ENCODE results near the gene SERPINA1. TPM values are rescaled to one million over a fixed set of nuclear protein-coding genes. Genes with fewer than 3 reads are reported as not detected.

The SERPINA1 gene
- total and polyA plus RNA-seq, 2 of the 13 experiments (the other 11 are each of a cell fraction or from before 2014, with no cell fraction given) = 3,266 to 11,015 TPM

DNA sequence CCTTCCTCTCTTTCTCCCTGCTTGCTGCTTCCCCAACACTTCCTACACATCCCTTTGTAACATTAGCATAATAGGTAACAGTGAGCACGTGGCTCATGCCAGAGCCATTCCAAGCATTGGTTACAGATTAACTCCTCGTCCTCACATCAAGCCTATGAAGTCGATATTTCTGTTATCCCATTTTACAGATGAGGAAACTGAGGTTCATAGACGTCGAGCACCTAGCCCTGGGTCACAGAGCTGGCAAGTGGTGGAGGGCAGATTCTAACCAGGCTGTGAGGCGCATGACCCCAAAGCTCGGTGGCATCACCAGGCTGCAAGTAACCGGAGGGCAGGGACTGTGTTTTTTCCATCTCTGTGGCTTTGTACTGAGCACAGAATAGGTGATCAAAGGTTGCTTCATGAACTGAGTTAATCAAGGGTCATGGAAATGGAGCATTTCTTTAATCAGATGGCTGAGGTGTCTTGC is 5.7 kb upstream of the SERPINA1 start (continued):
- no peak for TF ChIP-seq ZNF616 (CRISPR knock-in tag; IDR thresholded peaks at IDR 0.05; ENCODE audit: low read depth)
- TF ChIP-seq, protein P1, sequence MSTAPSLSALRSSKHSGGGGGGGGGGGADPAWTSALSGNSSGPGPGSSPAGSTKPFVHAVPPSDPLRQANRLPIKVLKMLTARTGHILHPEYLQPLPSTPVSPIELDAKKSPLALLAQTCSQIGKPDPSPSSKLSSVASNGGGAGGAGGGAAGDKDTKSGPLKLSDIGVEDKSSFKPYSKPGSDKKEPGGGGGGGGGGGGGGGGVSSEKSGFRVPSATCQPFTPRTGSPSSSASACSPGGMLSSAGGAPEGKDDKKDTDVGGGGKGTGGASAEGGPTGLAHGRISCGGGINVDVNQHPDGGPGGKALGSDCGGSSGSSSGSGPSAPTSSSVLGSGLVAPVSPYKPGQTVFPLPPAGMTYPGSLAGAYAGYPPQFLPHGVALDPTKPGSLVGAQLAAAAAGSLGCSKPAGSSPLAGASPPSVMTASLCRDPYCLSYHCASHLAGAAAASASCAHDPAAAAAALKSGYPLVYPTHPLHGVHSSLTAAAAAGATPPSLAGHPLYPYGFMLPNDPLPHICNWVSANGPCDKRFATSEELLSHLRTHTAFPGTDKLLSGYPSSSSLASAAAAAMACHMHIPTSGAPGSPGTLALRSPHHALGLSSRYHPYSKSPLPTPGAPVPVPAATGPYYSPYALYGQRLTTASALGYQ (CRISPR knock-in tag; IDR thresholded peaks at IDR 0.05) = no peak
- TF ChIP-seq, protein P2, sequence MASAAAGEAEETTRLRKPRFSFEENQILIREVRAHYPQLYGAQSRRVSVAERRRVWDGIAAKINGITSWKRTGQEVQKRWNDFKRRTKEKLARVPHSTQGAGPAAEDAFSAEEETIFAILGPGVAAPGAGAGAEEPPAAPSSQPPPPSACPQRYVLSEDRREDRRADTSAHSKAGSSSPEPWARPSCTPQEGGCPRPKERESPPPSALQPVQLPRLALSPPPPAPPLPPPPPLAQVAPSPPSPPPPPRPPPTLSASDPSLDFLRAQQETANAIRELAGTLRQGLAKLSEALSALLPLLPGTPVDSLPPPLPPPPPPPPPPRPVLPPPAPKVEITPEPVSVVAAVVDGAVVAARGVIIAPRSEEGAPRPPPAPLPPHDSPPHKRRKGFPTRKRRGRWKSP (CRISPR knock-in tag; IDR thresholded peaks at IDR 0.05) = 0 out of 2 replicates have a peak, but pooled peaks have one; percentile 22
- TF ChIP-seq GTF2F1 (IDR thresholded peaks at IDR 0.05; ENCODE audit: low read length) = no peak
- peak; percentile 63; the same call in 1 of the 2 replicates for TF ChIP-seq SOX5 (CRISPR knock-in tag; IDR thresholded peaks at IDR 0.05; ENCODE audit: borderline replicate concordance)
- TF ChIP-seq, protein P3, sequence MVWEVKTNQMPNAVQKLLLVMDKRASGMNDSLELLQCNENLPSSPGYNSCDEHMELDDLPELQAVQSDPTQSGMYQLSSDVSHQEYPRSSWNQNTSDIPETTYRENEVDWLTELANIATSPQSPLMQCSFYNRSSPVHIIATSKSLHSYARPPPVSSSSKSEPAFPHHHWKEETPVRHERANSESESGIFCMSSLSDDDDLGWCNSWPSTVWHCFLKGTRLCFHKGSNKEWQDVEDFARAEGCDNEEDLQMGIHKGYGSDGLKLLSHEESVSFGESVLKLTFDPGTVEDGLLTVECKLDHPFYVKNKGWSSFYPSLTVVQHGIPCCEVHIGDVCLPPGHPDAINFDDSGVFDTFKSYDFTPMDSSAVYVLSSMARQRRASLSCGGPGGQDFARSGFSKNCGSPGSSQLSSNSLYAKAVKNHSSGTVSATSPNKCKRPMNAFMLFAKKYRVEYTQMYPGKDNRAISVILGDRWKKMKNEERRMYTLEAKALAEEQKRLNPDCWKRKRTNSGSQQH (CRISPR knock-in tag; IDR thresholded peaks at IDR 0.05; ENCODE audit: low read depth) = no peak
- no peak; the same call in 1 of the 2 replicates for TF ChIP-seq HNF4A (CRISPR knock-in tag; IDR thresholded peaks at IDR 0.05)
- no peak for TF ChIP-seq CREB1 (IDR thresholded peaks at IDR 0.05)
- peak; percentile 54; the same call in 1 of the 2 replicates for TF ChIP-seq CREB1 (CRISPR knock-in tag; IDR thresholded peaks at IDR 0.05)
- TF ChIP-seq PHF5A (CRISPR knock-in tag; IDR thresholded peaks at IDR 0.05; ENCODE audit: low read depth, unreplicated experiment) = no peak
- TF ChIP-seq KLF11 (CRISPR knock-in tag; IDR thresholded peaks at IDR 0.05) = no peak
- TF ChIP-seq ARNT2 (CRISPR knock-in tag; IDR thresholded peaks at IDR 0.05; ENCODE audit: low read depth) = no peak
- TF ChIP-seq ZSCAN29 (CRISPR knock-in tag; conservative IDR thresholded peaks at IDR 0.05) = peak; percentile 56; the same call in 1 of the 2 replicates
- TF ChIP-seq ZMYM3 (CRISPR knock-in tag; IDR thresholded peaks at IDR 0.05) = peak; percentile 100
- TF ChIP-seq MEIS1 (CRISPR knock-in tag; IDR thresholded peaks at IDR 0.05; ENCODE audit: borderline replicate concordance) = peak; percentile 28; the same call in 1 of the 2 replicates
